ENCODE data around the gene PXYLP1.

Gene PXYLP1

DNA sequence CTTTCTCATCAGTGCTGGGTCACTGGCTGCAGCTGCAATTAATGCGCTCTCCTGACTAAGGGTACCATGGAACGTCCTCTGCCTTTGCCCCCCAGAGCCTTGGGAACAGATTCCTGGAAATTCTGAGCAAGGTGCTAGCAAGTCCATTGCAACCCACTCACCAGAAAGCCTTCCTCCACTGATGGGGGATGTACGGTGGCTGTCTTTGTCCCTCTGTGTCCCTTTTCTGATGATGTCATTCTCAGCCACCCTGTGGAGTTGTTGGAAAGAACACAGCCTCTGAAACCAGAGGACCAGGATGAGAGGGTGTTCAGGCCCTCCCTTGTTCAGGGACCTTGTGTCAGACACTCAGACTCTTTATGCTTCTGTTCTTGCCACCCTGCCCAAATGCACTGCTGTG is 98.6 kb downstream of the PXYLP1 start:
- no peak for DNase-seq

DNA sequence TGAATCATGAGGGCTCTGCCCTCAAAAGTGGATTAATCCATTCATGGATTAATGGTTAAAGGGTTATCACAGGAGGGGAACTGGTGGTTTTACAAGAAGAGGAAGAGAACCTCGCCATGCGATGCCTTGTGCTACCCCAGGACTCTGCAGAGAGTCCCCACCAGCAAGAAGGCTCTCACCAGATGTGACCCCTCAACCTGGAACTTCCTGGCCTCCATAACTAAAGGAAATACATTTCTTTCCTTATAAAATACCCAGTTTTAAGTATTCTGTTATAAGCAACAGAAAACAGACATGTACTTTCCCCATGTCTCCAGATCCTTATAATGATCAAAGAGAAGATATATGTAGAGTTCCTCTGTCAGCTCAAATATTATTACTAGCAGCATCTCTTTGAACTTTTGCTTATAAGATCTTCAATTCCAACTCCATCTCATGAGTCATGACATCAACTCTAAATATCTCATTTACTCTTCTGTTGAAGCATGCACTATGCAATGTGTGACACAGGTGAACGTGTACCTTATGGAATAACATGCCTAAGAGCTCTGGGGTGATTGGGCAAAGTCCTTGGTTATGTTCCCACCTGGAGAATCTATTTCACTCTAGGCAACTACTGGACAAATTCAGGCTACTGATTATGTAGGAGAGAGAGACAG is 99.2 kb downstream of the PXYLP1 start:
- DNase-seq, result no peak

DNA sequence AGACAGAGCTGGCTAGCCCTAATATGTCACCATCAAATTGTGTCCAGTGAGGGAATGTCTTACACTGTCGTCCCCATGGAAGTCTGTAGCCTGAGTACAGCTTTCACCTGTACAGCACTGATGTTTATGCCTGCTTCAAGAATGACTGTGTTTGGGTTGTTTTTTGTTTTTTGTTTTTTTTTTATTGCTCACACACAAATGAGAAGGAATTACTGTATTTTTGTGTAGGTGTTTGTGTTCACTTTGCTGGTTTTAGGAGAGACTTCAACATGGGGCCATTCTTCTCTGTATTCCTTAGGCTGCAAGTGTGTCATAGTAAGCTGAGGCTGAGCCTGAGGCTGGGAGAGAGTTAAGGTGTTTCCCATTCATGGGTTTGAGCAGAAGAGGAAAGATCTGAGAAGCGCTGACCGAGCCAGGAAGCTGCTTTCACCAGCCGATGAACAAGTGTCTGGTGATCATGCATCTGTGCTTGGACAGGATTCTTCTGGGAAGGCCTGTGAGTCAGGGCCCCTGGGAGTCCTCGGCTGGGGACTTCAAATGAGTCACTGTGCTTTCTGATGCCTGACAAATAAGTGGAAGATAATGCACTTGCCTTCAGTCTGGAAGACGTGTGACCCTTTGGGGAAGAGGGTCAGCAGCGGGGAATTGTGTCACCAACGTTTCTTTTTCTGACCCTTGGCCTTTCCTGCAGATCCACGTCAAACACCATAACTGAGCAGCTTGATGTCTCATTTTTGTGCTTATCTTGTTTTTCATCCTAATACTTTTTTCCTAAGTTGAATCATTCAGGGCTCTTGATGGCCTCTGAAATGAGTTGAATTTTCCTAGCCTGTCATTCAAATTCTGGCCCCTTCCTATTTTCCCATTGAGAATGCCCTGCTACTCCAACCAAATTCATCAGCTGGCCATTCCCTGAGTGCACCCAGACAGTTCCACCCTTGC is 100.0 kb downstream of the PXYLP1 start:
- no peak for DNase-seq

DNA sequence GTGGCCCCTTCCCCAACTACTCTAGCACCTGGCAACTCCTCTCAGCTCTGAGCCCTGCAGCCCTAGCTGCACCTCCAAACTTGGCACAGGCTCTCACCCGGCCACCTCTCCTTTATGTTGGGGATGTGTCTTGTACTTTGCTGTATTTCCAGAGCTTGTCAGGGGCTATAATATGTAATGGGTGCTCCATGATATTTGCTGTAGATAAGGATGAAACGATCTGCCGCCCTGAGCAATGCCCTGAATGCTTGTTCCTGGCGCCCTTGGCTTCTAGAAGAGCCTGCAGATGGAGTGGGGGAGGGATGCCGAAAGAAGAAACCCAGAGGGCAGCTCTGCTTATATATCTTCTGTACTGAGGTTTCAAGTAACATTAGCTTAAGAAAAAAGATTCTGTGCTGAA is 100.8 kb downstream of the PXYLP1 start:
- DNase-seq, result no peak

DNA sequence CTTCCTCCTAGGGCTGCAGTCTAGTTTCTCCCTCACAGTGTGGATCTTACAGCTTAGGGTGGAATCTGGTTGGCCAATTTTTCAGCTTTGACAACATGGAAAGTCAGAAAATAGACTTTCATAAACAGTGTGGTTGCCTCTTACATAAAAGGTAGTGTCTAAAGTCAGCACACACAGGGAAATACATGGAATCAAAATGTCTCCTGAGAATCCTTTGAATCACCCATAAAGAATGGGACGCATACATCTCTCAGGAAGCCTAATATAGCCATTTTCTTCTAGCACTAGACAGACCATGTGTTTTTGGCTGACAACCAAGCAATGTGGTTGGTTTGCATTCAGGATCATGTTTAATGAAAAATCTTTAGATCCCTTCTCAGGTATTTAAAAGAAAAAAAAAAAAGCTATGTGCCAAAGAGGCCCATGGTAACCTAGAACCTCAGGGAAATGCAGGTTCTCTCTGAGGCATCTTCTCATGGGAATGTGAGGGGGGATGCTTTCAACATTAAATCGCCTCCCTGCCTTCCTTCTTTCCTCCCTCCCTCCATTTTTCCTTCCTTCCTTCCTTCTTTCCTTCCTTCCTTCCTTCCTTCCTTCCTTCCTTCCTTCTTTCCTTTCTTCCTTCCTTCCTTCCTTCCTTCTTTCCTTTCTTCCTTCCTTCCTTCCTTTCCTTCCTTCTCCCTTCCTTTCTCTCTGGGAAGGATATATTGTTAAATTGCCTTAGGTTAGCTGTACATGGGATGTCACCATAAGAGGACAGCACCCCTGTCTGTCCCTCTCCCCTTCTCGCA is 102.4 kb downstream of the PXYLP1 start:
- no peak for DNase-seq

DNA sequence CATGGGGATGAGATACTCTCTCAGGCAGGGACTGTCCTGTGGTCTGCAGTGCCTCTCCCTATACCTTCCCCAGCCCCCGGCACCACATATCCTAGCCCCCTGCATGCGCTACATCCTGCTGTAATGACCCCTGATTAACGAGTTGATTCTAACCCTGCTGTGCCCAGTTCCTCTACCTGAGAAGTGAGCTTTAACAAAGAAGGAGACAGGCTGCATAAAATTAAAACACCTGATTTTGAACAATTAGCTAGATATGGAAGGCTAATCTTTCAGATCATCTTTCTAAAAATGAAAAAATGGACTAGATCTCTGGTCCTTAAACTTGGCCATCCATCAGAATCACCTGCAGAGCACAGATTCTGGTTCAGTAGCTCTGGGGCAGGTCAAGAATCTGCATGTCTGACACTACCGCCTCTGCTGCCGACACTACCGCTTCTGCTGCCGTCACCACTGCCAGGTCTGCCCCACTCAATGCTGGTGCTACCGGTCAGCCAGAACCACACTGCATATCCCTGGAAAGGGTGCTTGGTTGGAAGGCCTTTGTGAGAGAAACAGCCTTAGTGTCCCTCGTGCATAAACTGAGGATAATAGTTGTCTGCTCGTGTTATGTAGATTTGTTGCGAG is 103.1 kb downstream of the PXYLP1 start:
- DNase-seq, result no peak

DNA sequence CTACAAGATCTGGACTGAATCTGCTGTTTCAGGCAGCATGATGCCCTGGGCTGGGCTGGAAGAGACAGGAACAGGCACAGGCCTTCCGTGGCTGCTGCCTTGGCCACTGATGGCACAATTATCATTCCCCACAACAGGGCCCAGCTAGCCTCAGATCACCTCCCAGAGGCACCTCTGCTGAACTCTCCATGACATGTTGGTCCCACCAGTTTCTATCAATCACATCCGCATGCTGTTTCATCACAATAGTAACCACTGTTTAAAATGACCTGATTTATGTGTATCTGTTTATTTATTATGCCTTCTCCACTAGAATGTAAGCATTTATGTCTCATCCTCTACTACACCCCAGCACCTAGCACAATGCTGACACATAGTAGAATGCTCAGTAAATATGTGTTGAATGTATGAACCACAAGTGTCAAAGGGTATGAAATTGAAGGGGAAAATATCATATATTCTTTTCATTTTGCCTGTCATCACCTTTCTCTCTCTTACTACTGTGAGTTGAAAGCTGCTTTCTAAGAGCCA is 104.0 kb downstream of the PXYLP1 start:
- DNase-seq, result no peak

DNA sequence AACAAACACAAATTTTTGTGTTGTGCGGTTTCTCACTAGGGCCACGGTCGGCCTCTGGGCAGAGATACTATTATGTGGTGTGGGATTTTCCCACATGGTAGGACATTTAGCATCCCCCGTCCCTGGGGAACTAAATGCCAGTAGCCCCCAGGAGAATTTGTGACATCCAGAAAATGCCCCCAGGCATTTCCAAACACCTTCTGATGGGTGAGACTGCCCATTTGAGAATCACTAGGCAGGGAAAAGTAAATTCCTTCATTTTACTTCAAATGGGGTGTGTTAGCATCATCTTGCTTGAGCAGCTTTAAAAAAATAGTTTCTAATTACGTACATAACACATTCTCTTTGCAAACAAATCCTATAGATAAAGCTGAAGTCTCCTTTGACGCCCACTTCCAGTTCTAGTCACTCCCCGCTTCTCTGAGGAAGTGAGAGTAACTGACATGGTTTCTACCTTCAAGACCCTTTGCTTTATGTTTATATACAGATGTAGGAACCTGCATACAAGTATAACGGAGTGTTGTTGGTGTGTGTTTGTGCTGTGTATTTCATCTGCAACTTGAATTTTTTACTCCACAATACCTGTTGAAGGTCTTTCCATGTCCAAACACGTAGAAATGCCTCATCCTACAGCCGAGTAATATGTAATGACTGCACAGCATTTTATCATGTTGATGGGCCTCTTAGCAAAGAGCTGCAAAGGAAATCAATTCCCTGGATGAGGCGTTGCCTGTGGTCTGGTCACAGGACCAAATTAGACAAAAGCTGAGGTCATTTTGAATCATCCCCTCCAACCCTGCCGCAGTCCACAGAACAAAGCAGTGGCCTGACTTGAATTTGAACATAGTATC is 105.3 kb downstream of the PXYLP1 start:
- DNase-seq, result no peak

DNA sequence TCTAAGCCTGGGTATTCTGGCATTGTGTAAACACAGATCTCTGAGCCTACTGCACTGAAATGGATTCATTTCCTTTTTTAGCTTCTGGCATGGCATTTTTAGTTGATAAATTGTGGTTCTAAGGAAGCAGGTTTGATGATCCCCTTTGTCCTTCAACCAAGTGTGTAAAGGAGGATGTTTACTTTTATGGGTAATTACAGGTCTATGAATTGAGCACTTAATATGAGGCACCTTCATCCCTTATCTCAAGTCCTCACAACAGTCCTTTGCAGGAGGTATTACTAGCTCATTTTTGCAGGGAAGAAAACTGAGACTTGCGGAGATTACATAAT is 105.9 kb downstream of the PXYLP1 start:
- no peak for DNase-seq

DNA sequence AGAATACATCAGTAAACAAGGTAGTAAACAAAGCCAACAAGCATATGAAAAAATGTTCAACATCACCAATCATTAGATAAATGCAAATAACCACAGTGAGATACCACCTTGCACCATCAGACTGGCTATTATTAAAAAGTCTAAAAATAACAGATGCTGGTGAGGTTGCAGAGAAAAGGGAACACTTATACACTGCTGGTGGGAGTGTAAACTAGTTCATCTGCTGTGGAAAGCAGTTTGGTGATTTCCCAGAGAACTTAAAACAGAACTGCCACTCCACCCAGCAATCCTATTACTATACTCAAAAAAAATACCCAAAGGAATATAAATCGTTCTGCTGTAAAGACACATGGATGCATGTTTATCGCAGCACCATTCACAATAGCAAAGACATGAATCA is 106.4 kb downstream of the PXYLP1 start:
- DNase-seq, result no peak

DNA sequence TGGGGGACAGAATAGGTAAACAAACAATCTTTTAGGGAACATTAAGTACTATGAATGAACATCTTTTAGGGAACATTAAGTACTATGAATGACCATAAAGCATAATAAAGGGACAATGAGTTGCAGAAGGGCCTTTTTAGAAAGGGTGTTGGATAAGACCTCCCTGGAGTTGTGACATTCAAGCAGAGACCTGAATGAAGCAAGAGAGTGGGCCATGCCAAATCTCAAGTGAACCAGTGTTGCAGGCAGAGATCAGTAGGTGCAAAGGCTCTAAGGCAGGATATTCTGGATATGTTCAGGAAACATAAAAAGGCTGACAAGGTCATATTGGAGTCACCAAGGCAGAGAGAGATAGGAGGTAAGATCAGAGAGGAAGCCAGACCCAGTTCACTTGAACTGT is 107.3 kb downstream of the PXYLP1 start:
- no peak for DNase-seq

DNA sequence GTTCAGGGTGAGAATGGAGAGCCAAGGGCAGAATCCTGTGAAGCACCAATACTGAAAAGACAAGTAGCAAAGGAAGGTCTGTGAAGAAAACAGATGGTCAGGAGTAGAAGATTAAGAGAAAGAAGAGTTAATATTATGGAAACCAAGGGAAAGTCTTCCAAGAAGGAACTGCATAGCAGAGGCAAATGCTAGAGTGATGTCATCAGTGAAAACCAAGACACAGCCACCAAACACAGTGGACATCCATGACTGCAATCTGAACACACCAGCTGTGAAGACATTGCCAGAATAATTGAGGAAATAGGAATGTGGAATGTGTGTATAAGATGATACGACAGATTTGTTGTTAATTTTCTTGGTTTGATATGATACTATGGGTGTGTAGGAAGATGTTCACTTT is 109.9 kb downstream of the PXYLP1 start:
- no peak for DNase-seq

DNA sequence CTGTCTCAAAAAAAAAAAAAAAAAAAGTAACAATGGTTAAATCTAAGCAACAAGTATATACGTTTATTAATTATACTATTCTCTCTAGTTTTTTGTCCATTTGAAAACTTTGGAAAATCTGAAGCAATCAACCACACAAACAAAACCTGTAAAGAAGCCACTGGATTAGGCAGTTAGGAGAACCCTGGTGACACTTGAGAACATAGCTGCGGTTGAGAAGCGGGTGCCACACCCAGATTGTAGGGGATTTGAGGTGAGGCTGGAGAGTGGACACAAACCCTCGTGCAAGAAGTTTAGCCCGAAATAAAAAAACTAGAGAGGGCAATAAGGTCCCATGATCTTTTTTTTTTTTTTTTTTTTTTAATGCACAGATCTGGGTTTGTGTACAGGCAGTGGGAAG is 110.8 kb downstream of the PXYLP1 start:
- DNase-seq, result no peak

DNA sequence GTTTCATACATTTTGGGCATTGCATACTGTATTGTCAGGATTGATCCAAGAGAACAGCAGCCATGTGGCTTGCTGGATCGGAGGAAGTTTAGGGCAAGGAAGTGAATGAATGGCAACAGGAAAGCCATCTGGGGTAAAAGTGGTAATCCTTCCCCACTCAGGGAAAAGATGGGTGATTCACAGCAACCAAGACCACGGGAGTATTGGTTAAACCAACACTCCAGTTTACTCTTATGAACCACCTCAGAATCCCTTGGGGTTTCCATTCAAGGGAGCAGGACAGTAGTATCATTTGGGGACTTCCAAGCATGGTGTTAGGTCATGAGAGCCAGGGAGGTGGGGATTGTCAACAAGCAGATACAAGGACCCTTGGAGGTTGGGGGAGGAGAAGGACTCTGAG is 111.5 kb downstream of the PXYLP1 start:
- DNase-seq, result no peak

DNA sequence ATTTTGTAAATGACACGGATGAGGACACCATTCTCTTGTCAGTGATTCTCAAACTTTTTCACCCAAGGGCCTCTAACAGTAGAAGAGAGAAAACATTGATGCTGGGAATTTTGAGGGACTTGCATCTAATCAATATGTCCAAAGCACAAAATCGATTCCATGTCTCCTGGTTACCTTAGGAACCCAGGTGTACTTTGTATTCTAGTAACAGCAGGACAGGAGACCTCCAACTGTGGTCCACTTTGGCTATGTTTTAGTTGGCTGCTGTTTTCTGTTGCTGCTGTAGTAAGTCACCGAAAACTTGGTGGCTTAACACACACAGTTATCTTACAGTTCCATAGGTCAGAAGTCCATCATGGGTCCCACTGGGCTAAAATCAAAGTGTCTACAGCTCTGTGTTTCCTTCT is 112.2 kb downstream of the PXYLP1 start:
- DNase-seq, result no peak

All from stimulated activated naive CD4-positive, alpha-beta T cell treated with Interleukin-2 at 50 U/mL for 16 hours (primary cell).